ENCODE results near the gene GPX1.

DNA sequence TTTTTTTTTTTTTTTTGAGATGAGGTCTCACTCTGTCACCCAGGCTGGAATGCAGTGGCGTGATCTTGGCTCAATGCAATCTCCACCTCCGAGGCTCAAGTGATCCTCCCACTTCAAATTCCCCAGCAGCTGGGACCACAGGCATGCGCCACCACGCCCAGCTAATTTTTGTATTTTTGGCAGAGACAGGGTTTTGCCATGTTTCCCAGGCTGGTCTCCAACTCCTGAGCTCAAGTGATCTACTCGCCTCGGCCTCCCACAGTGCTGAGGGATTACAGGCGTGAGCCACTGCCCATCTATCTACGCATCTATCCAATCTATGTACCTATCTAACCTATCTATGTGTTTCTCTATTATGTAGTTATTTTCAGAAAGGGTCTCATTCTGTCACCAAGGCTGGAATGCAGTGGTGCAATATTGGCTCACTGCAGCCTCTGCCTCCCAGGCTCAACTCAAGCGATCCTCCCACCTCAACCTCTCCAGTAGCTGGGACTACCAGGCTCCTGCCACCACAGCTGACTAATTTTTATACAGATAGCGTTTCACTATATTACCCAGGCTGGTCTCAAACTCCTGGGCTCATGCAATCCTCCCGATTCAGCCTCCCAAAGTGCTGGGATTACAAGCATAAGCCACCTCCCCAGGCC, 20.2 kb upstream of the GPX1 start:
- TF ChIP-seq, protein P1, sequence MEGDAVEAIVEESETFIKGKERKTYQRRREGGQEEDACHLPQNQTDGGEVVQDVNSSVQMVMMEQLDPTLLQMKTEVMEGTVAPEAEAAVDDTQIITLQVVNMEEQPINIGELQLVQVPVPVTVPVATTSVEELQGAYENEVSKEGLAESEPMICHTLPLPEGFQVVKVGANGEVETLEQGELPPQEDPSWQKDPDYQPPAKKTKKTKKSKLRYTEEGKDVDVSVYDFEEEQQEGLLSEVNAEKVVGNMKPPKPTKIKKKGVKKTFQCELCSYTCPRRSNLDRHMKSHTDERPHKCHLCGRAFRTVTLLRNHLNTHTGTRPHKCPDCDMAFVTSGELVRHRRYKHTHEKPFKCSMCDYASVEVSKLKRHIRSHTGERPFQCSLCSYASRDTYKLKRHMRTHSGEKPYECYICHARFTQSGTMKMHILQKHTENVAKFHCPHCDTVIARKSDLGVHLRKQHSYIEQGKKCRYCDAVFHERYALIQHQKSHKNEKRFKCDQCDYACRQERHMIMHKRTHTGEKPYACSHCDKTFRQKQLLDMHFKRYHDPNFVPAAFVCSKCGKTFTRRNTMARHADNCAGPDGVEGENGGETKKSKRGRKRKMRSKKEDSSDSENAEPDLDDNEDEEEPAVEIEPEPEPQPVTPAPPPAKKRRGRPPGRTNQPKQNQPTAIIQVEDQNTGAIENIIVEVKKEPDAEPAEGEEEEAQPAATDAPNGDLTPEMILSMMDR (IDR thresholded peaks at IDR 0.05; ENCODE audit: low read length): no peak
- TF ChIP-seq EZH2 (optimal IDR thresholded peaks at IDR 0.05; ENCODE audit: low read depth, low read length): no peak

All from MM.1S (cell line).